ENCODE results near the gene VPS41. TPM values are rescaled to one million over a fixed set of nuclear protein-coding genes. Genes with fewer than 3 reads are reported as not detected.

Gene VPS41
- total and polyA plus RNA-seq, 4 donors: 9.2 to 24.1 (median 16.1) TPM

DNA sequence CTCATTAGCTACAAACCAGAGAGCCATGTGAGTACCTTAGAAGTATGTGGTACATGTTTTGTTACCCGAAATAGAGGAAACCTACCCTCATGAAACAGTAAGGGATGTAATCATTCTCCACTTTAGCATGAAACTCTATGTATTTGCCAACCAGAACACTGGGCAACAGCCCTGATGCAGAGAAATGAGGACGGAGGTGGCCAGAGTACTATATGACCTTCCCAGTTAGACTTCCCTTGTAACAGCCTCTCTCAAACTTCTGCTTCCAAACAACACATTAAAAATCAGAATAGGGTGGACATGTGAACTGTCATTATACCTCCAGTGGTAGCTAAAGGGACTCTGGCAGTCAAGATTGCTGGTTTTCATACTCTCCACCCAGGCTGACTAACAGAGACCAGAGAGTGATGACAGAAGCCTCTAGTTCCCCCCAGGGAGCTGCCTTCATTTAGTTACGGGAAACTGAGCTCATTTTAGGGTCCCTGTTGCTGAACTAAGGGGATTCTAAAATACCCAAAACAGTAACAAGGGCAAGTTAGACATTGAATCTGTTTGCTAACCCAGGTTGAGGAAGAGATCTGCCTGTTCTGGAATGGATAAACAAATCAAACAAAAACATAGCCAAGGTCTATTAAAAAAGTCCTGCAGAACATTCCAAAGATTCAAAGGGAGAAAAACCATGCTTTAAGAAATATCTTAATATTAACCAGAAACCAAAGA, 83.1 kb downstream of the VPS41 start:
- H3K9ac ChIP-seq (ENCODE audit: low read depth in 1 of 2, low read length in 2 of 2): no peak overlapping the region
- no peak for DNase-seq (ENCODE audit: low spot score)
- H3K27ac ChIP-seq (ENCODE audit: low read depth in 1 of 2, low read length in 2 of 2): no peak overlapping the region
- TF ChIP-seq GABPA (IDR thresholded peaks at IDR 0.05 in 1 of 2, conservative IDR thresholded peaks at IDR 0.05 in 1 of 2) (no peak), RAD21 (IDR thresholded peaks at IDR 0.05) (no peak), YY1 (IDR thresholded peaks at IDR 0.05) (no peak), JUND (IDR thresholded peaks at IDR 0.05) (no peak), HNF4A (conservative IDR thresholded peaks at IDR 0.05) (no peak), FOXA1 (IDR thresholded peaks at IDR 0.05) (no peak), SP1 (IDR thresholded peaks at IDR 0.05) (no peak), FOXA2 (IDR thresholded peaks at IDR 0.05) (no peak), NR2F2 (IDR thresholded peaks at IDR 0.05) (no peak), HNF4G (IDR thresholded peaks at IDR 0.05) (no peak), RXRA (IDR thresholded peaks at IDR 0.05) (no peak), EGR1 (IDR thresholded peaks at IDR 0.05; ENCODE audit: low read depth in 2 of 2) (no peak), TAF1 (conservative IDR thresholded peaks at IDR 0.05) (no peak)
- TF ChIP-seq, protein P1, sequence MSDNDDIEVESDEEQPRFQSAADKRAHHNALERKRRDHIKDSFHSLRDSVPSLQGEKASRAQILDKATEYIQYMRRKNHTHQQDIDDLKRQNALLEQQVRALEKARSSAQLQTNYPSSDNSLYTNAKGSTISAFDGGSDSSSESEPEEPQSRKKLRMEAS (IDR thresholded peaks at IDR 0.05): no peak
- TF ChIP-seq, protein P2, sequence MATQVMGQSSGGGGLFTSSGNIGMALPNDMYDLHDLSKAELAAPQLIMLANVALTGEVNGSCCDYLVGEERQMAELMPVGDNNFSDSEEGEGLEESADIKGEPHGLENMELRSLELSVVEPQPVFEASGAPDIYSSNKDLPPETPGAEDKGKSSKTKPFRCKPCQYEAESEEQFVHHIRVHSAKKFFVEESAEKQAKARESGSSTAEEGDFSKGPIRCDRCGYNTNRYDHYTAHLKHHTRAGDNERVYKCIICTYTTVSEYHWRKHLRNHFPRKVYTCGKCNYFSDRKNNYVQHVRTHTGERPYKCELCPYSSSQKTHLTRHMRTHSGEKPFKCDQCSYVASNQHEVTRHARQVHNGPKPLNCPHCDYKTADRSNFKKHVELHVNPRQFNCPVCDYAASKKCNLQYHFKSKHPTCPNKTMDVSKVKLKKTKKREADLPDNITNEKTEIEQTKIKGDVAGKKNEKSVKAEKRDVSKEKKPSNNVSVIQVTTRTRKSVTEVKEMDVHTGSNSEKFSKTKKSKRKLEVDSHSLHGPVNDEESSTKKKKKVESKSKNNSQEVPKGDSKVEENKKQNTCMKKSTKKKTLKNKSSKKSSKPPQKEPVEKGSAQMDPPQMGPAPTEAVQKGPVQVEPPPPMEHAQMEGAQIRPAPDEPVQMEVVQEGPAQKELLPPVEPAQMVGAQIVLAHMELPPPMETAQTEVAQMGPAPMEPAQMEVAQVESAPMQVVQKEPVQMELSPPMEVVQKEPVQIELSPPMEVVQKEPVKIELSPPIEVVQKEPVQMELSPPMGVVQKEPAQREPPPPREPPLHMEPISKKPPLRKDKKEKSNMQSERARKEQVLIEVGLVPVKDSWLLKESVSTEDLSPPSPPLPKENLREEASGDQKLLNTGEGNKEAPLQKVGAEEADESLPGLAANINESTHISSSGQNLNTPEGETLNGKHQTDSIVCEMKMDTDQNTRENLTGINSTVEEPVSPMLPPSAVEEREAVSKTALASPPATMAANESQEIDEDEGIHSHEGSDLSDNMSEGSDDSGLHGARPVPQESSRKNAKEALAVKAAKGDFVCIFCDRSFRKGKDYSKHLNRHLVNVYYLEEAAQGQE (IDR thresholded peaks at IDR 0.05): no peak
- TF ChIP-seq, protein P3, sequence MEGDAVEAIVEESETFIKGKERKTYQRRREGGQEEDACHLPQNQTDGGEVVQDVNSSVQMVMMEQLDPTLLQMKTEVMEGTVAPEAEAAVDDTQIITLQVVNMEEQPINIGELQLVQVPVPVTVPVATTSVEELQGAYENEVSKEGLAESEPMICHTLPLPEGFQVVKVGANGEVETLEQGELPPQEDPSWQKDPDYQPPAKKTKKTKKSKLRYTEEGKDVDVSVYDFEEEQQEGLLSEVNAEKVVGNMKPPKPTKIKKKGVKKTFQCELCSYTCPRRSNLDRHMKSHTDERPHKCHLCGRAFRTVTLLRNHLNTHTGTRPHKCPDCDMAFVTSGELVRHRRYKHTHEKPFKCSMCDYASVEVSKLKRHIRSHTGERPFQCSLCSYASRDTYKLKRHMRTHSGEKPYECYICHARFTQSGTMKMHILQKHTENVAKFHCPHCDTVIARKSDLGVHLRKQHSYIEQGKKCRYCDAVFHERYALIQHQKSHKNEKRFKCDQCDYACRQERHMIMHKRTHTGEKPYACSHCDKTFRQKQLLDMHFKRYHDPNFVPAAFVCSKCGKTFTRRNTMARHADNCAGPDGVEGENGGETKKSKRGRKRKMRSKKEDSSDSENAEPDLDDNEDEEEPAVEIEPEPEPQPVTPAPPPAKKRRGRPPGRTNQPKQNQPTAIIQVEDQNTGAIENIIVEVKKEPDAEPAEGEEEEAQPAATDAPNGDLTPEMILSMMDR (IDR thresholded peaks at IDR 0.05; ENCODE audit: low read depth, low read length, missing input control): no peak
- TF ChIP-seq, protein P4, sequence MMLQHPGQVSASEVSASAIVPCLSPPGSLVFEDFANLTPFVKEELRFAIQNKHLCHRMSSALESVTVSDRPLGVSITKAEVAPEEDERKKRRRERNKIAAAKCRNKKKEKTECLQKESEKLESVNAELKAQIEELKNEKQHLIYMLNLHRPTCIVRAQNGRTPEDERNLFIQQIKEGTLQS (IDR thresholded peaks at IDR 0.05): no peak
- TF ChIP-seq, protein P5, sequence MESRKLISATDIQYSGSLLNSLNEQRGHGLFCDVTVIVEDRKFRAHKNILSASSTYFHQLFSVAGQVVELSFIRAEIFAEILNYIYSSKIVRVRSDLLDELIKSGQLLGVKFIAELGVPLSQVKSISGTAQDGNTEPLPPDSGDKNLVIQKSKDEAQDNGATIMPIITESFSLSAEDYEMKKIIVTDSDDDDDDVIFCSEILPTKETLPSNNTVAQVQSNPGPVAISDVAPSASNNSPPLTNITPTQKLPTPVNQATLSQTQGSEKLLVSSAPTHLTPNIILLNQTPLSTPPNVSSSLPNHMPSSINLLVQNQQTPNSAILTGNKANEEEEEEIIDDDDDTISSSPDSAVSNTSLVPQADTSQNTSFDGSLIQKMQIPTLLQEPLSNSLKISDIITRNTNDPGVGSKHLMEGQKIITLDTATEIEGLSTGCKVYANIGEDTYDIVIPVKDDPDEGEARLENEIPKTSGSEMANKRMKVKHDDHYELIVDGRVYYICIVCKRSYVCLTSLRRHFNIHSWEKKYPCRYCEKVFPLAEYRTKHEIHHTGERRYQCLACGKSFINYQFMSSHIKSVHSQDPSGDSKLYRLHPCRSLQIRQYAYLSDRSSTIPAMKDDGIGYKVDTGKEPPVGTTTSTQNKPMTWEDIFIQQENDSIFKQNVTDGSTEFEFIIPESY (IDR thresholded peaks at IDR 0.05): no peak
- WGBS: 85% methylated on average over 3 of the region's 3 CpGs
- no peaks in the 10 kb centered on the region for H3K36me3 ChIP-seq (ENCODE audit: control insufficient read depth in 4 of 4, insufficient read depth in 3 of 4, low read depth in 1 of 4, low read length in 3 of 4)
- H3K4me1 ChIP-seq (ENCODE audit: control insufficient read depth in 4 of 4, insufficient read depth in 4 of 4, low read length in 3 of 4): peaks cover 0 to 5% (median 2%) of the 10 kb centered on the region in 4 donors
- H3K27me3 ChIP-seq (ENCODE audit: control insufficient read depth in 4 of 4, insufficient read depth in 4 of 4, low read length in 3 of 4): no peaks in the 10 kb centered on the region
- no peaks in the 10 kb centered on the region for H3K9me3 ChIP-seq (ENCODE audit: control insufficient read depth in 4 of 4, low read length in 3 of 4)
- H3K4me3 ChIP-seq (ENCODE audit: low read depth in 1 of 3, low read length in 3 of 3): no peak overlapping the region

Measured in liver (tissue), 9 donors.